ENCODE measurements around the gene RNASE9.
"Not testable (repeated sequence)": the region's sequence is repeated elsewhere in the genome, so short reads cannot be mapped to it uniquely, and the experiment has no call there.

Gene RNASE9

GRCh38 chr14:20572382-20572990 lies 11.6 kb upstream of the RNASE9 start:
- not testable (repeated sequence) for DNase-seq

DNA sequence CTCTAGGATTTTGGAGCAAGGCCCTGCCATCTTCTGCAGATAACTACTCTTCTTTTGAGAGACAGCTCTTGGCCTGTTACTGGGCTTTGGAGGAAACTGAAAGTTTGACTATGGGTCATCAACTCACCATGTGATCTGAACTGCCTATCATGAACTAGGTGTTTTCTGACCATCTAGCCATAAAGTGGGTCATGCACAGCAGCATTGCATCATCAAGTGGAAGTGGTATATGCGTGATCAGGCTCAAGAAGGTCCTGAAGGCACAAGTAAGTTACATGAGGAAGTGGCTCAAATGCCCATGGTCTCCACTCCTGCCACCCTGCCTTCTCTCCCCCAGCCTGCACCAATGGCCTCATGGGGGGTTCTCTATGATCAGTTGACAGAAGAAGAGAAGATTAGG lies 9.9 kb upstream of the RNASE9 start:
- not testable (repeated sequence) for DNase-seq

DNA sequence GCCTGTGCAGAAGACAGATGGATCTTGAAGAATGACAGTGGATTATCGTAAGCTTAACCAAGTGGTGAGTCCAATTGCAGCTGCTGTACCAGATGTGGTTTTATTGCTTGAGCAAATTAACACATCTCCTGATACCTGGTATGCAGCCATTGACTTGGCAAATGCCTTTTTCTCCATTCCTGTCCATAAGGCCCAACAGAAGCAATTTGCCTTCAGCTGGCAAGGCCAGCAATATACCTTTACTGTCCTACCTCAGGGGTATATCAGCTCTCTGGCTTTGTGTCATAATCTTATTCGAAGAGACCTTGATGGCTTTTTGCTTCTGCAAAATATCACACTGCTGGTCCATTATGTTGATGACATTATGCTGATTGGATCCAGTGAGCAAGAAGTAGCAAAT lies 9.0 kb upstream of the RNASE9 start:
- not testable (repeated sequence) for DNase-seq

GRCh38 chr14:20569066-20569465 lies 8.2 kb upstream of the RNASE9 start:
- DNase-seq: no peak

DNA sequence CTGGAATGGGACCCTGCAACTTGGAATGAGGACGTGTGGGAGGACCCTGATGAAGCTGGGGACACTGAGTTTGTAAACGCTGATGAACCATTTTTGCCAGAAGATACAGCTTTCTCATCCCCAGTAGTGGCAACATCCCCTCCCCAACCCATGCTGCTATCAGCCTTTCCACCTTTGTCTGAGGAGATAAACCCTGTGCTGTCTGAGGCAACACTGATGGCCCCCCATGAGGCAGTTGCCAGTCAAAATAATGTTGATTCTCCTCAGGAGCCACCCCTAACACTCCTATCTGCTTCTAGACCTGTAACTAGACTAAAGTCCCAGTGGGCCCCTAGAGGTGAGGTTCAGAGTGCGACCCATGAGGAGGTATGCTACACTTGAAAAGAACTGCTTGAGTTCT lies 7.5 kb upstream of the RNASE9 start:
- DNase-seq: no peak

DNA sequence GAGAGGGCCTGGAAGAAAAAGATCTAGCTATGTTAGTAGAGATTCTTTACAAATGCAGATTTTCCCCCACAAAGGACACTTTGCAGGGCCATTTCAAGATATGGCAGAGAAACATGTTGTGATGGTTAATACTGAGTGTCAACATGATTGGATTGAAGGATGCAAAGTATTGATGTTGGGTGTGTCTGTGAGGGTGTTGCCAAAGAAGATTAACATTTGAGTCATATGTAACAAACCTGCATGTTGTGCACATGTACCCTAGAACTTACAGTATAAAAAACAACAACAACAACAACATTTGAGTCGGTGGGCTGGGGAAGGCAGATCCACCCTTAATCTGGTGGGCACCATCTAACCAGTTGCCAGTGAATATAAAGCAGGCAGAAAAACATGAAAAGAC lies 6.4 kb upstream of the RNASE9 start:
- DNase-seq: not testable (repeated sequence)

- no peak for DNase-seq
Measured at GRCh38 chr14:20564501-20564997, 3.7 kb upstream of the RNASE9 start.

- DNase-seq: no peak
Measured at GRCh38 chr14:20563971-20564370, 3.1 kb upstream of the RNASE9 start.

DNA sequence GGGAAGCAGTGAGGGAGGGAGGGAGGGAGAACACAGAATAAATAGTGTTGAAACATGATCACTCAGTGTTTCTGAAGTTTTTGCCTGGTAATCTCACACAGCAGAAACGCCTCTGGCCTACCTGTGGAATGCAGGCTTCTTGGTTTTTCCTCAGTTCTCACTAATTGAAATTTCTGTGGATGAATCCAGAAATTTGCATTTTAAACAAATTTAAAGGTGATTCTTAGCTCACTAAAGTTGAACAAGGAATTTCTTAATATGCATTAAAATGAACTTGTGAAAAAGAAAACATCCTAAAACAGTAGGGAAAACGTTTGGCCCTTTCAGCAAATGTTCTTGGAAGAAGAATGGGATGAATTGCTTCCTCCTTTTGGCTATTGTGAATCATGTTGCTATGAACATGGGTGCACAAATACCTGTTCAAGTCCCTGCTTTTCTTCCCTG lies 1.4 kb downstream of the RNASE9 start:
- no peak for DNase-seq

GRCh38 chr14:20557212-20557542 lies 3.7 kb downstream of the RNASE9 start:
- no peak for DNase-seq

DNA sequence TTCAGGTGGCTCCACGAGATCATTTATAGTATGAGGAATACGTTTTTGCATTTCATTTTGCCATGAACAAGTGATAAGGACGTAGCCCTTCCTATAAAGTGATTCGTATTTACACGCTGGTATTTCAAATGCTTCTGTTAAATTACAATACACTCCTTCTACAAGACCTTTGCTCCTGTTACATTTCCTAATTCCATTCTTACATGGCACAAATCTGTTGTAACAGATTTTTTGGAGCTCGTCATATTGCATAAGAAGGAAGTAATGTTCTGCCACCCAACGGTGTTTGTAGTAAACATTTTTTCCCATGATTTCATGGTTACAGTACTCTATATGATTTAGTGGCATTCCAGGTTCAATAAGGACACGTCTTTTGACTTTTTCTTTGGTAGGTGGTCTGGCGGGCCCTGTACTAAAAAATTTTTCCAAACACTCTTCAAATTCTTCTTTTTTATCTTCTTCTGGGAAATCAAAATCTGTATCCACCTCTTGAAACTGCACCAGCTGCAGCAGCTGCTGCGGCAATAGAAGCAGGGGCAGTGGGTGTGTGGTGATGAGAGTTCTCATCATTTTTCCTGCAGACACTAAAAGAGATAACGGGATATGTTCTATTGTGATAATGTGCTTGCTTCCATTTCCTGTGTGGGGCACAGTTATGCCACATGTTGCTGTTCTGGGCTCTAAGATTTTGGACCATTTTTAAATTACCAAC lies 4.2 kb downstream of the RNASE9 start:
- no peak for DNase-seq

- DNase-seq: no peak
Measured at GRCh38 chr14:20555845-20556244, 5.0 kb downstream of the RNASE9 start.

GRCh38 chr14:20553024-20553423 lies 7.8 kb downstream of the RNASE9 start:
- no peak for DNase-seq

DNA sequence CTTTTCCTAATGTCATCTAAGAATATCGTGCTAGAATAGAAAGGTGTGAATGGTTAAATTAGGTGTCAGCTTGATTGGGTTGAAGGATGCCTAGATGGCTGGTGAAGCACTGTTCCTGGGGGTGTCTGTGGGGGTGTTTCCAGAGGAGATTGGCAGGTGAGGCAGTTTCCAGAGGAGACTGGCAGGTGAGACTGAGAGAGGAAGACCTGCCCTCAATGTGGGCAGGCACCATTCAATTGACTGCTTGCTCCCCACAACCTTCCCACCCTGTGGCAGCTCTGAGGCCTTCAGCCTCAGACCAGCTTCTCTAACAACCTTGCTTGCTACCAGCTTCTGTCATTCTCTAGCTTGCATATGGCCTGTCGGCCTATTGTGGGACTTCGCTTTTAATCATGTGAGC lies 9.2 kb downstream of the RNASE9 start:
- no peak for DNase-seq

- DNase-seq: no peak
Measured at GRCh38 chr14:20550926-20551325, 9.9 kb downstream of the RNASE9 start.

DNA sequence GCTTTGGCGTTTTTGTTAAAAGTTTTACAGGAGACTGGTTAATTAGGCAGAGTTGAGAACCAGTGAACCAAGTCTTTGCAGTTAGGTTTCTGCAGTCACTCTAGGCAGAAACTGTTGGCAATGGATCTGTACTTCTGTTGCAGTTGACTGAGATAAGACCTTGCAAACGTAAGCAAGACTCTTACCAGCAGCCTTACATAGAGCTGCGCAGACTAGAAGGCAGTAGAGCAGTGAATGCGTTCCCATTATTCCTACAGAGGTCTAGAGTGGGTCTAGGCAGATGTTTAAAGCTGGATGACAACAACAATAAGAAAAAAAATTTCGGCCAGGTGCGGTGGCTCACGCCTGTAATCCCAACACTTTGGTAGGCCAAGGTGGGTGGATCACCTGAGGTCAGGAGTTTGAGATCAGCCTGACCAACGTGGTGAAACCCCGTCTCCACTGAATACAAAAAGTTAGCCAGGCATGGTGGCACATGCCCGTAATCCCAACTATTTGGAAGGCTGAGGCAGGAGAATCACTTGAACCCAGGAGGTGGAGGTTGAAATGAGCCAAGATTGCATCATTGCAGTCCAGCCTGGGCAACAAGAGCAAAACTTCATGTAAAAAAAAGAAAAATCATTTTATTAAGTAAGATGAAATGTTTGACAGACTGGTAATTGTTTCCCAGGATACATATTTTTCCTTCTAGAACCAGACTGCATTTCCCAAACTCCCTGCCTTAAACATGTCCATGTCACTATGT lies 12.3 kb downstream of the RNASE9 start:
- DNase-seq: no peak

DNA sequence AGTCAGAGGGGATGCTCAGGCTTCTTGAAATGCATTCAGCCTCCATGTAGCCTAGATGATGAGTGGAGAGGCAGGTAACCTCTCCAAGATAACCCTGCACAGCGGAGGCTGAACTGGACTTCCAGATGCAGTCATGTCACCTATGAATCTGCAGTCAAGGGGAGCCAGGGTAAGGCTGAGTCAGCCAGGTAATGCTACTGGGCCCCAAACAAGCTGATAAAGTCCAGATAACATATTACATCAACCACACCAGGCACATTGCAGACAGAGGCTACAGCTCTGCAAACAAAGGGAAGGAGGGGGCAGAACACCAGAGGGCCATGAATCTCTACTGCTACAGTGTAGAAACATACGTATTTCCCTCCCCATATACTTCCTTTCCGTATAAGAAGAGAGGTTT lies 14.0 kb downstream of the RNASE9 start:
- DNase-seq: no peak

GRCh38 chr14:20539906-20540305 lies 20.9 kb downstream of the RNASE9 start:
- no peak for DNase-seq

- peak; percentile 21 for DNase-seq
Measured at GRCh38 chr14:20530771-20531571, 29.9 kb downstream of the RNASE9 start.

- DNase-seq: no peak
Measured at GRCh38 chr14:20529806-20530205, 31.0 kb downstream of the RNASE9 start.

GRCh38 chr14:20524027-20524426 lies 36.8 kb downstream of the RNASE9 start:
- no peak for DNase-seq

DNA sequence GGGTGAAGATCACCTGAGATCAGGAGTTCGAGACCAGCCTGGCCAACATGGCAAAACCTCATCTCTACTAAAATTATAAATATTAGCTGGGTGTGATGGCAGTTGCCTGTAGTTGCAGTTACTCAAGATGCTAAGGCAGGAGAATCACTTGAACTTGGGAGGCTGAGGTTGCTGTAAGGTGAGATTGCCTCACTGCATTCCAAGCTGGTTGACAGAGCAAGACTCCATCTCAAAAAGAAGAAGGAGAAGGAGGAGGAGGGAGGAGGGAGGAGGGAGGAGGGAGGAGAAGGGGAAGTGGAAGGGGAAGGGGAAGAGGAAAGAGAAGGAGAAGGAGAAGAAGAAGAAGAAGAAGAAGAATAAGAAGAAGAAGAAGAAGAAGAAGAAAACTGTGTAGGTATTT lies 38.5 kb downstream of the RNASE9 start:
- DNase-seq: no peak

GRCh38 chr14:20516921-20517320 lies 43.9 kb downstream of the RNASE9 start:
- no peak for DNase-seq

Measured in GF-D8 (cell line).